GM18505 (cell line): ENCODE measurements around the gene ATL3.
A peak's percentile ranks its signal among the peaks of the same experiment; 100 is the strongest.

ENCODE experiments used
- ATAC-seq: cut with Tn5 transposase; IDR thresholded peaks from one replicate; pipeline ENCODE4 v1.9.1; 2021; ENCODE audit not compliant: unreplicated experiment
- POLR2A ChIP-seq: IDR thresholded peaks from 4 replicates; pipeline ENCODE4 v1.6.1; 2011; ENCODE audit warnings: borderline replicate concordance; ENCODE audit not compliant: insufficient read depth, insufficient read length; ENCODE audit errors: extremely low read depth

Gene ATL3

GRCh38 chr11:63671322-63672155 lies at the start of gene ATL3:
TSS of gene ATL3 (minus strand) at chr11:63671376. CDS start at chr11:63671335, 41 bp downstream.
- ATAC-seq: peak; percentile 83
- TF ChIP-seq POLR2A: peak; percentile 56

GRCh38 chr11:63720611-63721010 lies 49.4 kb upstream of the ATL3 start:
- no peak for TF ChIP-seq POLR2A
- ATAC-seq: no peak

- no peak for ATAC-seq
- no peak for TF ChIP-seq POLR2A
Observed at GRCh38 chr11:63719987-63720386, 48.8 kb upstream of the ATL3 start.

- ATAC-seq: no peak
- TF ChIP-seq POLR2A: no peak
Observed at GRCh38 chr11:63719001-63719400, 47.8 kb upstream of the ATL3 start.

GRCh38 chr11:63716046-63716445 lies 44.9 kb upstream of the ATL3 start:
- no peak for TF ChIP-seq POLR2A
- no peak for ATAC-seq

GRCh38 chr11:63713766-63714165 lies 42.6 kb upstream of the ATL3 start:
- no peak for ATAC-seq
- no peak for TF ChIP-seq POLR2A

GRCh38 chr11:63711838-63712237 lies 40.7 kb upstream of the ATL3 start:
- no peak for TF ChIP-seq POLR2A
- no peak for ATAC-seq

- no peak for ATAC-seq
- no peak for TF ChIP-seq POLR2A
Observed at GRCh38 chr11:63710476-63711217, 39.5 kb upstream of the ATL3 start.

- no peak for ATAC-seq
- no peak for TF ChIP-seq POLR2A
Observed at GRCh38 chr11:63709336-63709884, 38.2 kb upstream of the ATL3 start.

GRCh38 chr11:63708764-63709163 lies 37.6 kb upstream of the ATL3 start:
- ATAC-seq: no peak
- no peak for TF ChIP-seq POLR2A

GRCh38 chr11:63705526-63705925 lies 34.4 kb upstream of the ATL3 start:
- no peak for TF ChIP-seq POLR2A

GRCh38 chr11:63699896-63700295 lies 28.7 kb upstream of the ATL3 start:
- no peak for TF ChIP-seq POLR2A
- ATAC-seq: no peak

More at GRCh38 chr11:63705526-63705925, 34.4 kb upstream of the ATL3 start:
- ATAC-seq: no peak

- no peak for TF ChIP-seq POLR2A
- ATAC-seq: no peak
Observed at GRCh38 chr11:63698976-63699733, 28.0 kb upstream of the ATL3 start.
